ENCODE measurements around the gene BMF.

- no peak for TF ChIP-seq CTCF (IDR thresholded peaks at IDR 0.05)
- no peak for TF ChIP-seq EP300 (IDR thresholded peaks at IDR 0.05)
- TF ChIP-seq POLR2A (IDR thresholded peaks at IDR 0.05), result no peak
These were observed 14.5 kb downstream of the BMF start for GRCh38 chr15:40094156-40094555.
